HG02763 (cell line): ENCODE results near the gene SYNPO2.

Experiments
- ATAC-seq: cut with Tn5 transposase; IDR thresholded peaks from one replicate; pipeline ENCODE4 v1.9.1; 2021; ENCODE audit warnings: mild to moderate bottlenecking, moderate library complexity; ENCODE audit not compliant: unreplicated experiment

Gene SYNPO2

DNA sequence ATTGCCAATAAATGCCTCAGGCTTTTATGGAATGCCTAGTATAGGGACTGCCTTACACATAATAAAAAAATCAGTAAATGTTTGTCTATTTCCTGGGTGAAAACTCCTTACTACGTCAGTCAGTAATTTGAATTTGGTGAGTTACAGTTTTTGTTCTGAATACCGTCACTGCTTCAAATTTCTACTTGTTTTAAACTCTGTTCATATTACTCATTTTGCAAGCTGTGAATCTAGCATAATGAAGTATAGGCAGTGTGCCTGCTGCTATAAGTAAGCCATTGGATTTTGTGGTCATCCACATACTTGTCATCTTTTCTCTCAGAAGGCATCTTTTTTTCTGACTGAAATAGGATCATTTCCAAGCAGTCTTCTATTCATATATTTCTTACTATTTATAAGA is 43.1 kb downstream of the SYNPO2 start:
- ATAC-seq = no peak

DNA sequence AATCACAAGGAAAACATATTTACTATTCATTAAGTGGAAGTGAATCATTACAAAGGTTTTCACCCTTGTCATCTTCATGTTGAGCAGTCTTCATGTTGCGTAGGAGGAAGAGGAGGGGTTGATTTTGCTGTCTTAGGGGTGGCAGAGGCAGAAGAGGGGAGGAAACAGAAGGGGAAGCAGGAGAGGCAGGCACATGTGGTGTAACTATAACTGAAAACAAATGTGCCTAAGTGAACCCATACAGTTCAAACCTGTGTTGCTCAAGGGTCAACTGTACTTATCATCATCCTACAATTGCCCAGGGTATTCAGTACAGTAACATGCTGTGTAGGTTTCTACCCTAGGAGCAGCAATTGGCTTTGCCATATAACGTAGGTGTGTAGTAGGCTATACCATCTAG is 47.2 kb downstream of the SYNPO2 start:
- no peak for ATAC-seq

DNA sequence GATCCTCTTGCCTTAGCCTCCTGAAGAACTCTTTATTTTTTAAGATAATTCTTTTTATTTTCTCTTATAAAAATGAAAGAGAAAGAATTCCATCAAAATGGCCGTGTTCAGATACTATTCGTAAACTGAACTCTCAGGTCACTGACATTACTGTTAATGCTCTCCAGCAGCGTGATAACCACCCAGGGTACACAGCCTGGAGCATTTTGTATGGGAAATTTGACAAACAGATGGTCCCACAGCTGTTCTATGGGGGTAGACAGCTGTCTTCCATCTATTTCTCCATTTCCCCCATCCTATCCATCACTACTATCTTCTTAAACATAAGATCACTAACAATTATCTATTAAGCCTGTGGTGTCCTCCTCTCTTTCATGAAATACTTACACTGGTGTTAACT is 47.8 kb downstream of the SYNPO2 start:
- no peak for ATAC-seq

DNA sequence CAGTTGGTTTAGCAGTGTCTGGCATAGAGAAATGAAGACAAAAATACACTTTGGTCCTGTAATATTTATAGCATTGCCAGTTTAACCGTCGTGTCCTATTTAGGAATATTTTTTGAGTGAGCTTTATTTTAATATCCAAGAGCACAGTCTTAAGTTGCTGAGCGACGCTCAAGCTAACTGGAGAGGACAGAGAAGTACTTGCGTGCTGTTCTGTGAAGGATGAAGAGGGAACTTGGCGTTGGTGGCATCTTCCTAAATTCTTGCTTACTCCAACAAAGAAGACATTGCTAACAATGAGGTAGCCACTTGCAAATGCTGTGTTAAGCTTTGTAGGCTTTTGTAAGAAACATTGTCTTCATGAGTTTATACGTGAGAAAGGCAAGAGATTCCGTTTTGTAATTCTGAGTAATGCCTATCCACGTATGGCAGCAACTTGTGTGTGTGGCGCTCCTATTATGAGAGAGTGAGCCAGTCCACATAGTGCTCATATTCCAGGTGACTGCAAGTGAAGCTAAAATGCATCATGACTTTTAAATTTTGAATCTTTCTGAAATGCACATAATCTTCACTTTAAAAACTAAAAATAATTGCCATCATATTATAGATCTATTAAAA is 50.6 kb downstream of the SYNPO2 start:
- ATAC-seq = no peak

DNA sequence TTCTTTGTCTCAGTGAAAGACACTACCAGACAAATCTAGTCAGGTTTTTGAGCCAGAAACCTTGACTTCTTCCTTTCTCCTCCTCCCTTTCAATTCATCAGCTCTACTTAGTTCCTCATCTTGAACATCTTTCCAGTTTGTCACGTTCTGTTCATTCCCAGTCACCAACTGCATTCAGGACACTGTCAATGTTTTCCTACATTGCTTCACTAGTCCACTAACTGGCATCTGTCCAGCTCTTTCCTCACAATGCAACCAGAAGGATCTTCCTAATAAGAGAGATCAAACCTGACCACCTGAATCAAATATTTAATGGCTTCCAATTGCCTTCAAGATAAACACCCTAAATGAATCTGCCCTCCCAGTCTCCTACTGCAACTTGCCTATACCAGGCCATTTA is 52.5 kb downstream of the SYNPO2 start:
- no peak for ATAC-seq

DNA sequence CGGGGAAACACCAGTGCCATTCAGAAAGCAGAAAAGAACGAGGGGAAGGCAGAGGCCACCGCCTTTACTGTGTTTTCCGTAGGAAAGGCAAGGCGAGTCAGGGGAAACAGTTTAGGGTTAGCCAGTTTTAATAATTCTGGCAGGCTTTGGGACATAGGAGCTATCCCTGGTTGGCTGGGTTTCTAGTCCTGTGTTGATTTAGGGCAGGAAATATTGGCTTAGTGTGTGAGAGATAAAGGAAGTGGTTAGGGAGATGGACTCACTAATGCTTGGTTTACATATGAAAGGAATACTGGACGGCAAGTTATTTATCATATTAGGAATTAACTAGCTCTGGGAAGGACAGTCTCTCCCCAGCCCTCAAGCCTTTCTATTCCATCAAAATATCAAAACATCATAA is 53.1 kb downstream of the SYNPO2 start:
- ATAC-seq = no peak

DNA sequence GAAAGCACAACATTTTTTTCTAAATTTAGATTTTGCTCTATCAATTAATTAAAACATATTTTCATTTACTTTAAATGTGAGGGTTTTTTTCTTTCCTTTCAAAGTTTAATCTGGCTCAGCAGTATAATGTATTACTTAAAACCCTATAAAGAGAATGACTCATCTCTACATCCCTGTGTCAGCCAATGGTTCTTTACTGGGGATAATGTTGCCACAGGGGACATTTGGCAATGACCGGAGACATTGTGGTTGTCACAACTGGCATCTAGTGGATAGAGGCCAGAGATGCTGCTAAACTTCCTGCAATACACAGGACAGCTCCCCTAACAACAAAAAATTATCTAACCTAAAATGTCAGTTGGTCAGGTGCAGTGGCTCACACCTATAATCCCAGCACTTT is 53.8 kb downstream of the SYNPO2 start:
- no peak for ATAC-seq

DNA sequence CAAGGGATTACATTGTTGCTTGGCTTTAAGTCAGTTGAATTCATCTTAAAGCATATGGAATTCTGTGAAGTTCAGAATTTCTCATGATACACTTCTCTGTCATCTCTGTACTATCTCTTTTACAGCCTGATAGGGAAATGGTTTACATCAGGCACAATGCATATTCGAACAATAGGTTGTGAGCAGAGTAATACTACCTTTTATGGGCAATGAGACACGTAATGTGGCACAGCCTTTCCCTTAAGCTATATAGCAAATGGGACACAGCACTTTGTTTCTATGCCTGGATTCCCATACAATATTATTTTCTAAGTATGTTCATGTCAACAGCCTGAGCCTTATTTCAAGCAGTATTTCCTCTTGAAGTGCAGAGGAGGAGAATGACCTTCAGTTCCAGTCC is 58.4 kb downstream of the SYNPO2 start:
- ATAC-seq = no peak

DNA sequence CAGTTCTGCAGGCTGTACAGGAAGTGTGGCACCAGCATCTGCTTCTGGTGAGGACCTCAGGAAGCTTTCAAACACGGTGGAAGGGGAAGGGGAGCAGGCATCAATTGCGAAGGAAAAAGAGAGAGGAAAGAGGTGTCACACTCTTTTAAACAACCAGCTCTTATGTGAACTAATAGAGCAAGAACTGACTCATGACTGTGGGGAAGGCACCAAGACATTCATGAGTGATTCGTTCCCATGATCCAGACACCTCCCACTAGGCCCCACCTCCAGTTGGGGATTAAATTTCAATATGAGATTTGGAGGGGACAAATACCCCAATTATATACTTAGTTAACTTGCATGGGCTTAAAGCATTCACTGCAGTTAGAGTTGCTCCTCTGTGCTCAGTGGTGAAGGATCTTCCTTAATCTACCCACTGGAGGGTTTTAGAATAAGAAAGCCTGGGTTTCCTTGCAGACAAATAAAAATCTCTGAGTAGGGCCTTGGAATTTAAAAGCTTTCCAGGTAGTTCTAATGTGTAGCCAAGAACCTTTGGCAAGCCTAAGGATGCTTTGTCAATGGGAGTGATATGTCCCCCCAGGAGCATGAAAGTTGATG is 60.0 kb downstream of the SYNPO2 start:
- no peak for ATAC-seq

DNA sequence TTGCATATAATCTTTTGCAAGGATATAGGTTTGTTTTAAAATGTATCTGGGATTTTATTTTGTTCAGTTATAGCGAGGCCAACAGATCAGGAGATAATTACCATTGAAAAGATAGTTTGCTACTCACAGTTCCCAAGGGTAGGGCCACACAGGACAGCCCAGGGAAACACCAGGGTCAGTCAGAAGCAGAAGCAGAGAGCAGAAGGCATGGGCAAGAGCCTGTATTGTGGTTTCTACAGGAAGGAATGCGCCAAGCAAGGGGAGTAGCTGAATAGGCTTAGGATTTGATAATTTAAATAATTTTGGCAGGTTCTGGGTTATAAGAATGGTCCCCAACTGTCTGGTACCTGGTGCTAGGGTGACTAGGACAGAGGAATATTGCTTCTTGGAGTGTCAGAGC is 61.6 kb downstream of the SYNPO2 start:
- ATAC-seq = no peak

DNA sequence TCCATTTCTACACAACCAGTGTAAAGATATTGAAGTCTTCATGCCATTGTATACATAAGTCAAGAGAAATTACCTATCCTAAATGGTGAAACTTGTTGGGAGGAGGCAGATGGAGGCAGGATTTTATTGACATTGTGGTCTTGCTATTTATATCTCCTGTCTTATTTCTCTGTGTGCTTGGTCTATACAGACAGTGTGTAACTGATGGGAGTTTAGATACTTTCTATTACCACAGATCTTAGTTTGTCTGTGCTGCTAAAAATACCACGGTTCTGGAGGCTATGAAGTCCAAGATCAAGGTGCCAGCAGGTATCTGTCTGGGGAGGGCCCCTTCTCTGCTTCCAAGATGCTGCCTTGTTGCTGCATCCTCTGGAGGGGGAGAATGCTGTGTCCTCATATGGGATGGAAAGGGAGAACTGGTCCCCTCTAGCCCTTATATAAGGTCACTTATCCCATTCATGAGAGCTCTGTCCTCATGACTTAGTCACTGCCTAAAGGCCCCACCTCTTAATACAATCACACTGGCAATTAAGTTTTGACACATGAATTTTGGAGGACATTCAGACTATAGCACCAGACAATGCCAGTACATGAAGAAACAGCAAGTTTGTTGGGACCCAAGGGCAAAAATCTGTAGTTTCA is 62.4 kb downstream of the SYNPO2 start:
- ATAC-seq = no peak

DNA sequence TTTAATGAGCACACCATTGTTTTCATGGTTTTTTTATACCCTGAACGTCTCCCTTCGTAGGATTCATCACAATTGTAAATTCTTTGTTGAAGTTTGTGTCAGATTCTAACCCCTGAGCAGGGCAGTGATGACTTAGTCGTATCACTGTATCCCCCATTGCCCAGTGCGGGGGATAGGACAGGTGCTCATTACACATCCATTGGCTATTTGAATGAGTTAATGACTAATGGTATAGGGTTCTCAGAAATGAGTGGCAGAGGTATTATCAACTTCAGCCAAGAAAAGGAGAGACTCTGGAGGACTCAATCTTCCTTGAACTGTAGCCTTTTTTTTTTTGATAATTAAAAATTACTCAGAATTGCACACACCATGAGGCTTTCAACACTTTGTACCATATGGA is 64.6 kb downstream of the SYNPO2 start:
- ATAC-seq = no peak

DNA sequence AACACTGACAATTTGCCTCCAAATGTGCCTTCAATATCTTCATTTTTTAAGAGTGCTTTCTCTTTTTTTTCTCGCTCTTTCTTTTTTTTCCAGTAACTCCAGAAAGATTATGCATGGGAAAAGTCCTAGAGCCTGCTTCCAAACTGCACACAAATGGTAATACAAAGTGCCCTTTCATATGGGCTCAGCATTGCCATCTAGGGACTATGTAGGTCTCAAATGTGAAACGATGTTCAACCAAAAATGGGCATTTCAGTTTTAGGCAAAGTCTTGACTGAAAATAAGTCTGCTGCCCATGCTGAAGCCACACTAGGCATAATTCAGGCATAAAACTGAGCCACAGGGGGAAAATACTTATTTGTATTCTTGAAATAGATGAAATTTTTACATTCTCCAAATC is 65.6 kb downstream of the SYNPO2 start:
- ATAC-seq = no peak

DNA sequence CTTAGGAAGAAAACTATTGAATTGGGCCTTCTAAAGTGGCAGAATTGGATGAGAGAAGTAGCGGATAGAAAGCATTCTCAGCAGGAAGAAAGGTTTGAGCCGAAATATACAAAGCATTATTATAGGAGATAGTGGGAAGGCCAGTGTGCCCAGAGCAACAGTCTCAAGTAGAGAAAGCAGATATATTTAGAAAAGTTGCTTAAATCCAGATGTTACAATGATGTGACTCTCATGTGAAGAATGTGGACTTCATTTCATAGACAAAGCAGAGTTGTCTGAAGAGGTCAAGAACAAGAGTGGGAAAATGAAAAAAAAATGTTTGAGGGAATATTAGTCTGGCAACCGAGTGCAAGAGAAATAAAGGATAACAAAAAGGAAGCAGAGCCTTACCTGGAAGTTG is 66.9 kb downstream of the SYNPO2 start:
- ATAC-seq = no peak

DNA sequence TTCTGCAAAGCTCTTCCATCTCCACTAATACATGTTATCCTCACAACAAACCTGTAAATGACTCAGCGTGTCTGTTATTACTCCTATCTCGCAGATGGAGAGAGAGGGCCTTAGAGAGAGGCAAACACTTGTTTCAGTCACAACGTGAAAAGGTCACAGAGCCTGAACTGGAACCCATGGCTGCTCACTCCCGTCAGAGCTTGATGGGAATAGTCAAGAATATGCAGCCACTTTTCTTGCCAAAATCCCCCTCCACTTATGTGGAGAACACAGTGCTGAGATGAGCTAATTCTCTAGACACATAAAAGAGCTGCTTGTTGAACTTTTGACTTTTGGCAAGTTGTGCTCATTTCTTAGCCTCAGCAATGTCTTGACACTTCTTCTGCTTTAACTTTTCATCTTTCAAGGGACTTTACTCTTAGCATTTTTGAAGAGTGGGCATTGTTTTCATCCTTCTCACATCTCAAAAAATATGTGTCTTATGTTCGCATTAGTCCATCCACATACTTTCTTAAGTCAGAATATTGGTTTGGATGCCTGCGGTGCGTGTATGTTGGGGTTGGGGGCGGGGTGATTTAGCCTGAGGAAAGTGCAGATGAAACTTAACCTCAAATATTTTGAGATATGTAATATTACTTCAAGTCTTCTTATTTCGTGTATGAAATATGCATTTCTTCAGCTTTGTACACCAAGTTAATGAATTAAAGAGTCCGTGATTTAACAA is 69.2 kb downstream of the SYNPO2 start:
- no peak for ATAC-seq

DNA sequence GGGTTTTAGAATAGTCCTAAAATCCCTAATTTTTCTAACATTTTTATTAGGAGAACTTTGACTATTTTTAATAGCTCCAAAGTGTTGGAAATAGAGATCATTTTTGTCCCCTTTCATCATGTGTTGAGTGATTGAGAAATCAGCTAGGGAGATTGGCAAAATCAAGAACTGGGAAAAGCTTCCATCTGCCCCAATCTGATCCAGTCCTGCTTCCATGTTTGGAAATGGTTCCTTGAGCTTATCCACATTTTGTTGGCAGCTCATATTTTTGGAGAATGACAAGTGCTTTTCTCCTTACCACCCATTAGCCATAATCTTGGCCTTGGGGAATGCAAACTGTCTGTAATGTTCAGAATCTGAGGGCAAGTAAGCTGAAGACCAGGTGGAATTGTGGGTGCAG is 73.9 kb downstream of the SYNPO2 start:
- ATAC-seq = no peak

DNA sequence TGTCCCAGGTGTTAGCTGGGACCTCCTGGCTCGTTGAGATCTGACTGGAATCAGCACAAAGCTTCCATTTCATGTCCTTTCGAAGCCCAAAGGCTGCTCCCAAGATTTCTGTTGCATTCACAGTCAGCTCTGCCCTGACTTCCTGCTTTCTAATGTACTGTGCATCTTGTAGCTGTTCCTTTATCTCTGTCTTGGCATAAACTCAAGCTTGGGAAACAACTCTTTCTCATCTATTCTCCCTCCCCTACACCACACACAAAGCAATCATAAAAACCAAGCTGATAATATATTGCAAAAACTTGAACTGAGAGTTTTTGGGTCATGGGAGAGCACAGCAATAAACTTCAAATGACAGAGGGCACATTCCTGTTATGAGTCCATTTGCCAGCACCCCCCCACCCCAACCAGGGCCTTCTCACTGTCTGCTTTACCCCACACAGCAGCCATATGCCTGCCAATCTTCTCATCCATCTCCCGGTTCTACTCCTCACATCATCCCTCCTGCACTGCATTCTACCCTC is 76.3 kb downstream of the SYNPO2 start:
- ATAC-seq = no peak

DNA sequence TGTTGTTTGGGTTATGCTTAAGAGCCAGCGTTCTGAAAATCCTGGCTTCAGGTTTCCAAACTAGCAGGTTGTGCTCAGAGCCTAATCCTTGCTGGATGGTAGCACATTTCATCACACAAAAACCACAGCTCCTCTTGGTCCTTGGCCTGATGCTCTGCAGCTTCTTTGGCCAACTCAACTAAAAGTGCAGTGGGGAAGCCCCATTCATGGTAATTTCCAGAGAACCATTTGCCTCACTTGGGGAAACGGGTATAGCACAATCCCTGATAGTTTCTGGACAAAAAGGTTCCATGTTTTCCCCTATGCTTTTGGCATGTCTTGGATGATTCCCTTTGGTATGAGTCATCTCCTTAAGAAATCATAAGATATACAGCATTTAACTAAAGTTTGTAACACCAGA is 78.7 kb downstream of the SYNPO2 start:
- no peak for ATAC-seq

DNA sequence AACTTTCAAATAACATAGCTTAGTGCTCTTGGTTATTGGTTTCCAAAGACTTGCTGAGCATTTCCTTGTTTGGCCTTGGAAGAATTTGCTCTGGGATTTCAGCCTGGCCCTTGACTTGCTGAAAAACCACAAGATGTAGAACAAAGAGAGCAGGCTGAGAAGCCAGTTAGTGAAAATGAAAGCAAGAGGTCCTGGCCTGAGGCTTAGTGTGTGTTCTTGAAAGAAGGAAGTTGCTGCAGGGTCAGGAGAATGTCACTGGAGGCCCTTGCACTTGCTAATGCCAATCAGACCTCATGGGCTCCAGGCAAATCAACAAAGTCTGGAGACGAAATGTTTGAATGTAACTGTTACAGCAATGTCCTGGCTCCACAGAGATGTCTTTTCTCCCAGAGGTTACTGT is 79.4 kb downstream of the SYNPO2 start:
- ATAC-seq = peak; percentile 100

DNA sequence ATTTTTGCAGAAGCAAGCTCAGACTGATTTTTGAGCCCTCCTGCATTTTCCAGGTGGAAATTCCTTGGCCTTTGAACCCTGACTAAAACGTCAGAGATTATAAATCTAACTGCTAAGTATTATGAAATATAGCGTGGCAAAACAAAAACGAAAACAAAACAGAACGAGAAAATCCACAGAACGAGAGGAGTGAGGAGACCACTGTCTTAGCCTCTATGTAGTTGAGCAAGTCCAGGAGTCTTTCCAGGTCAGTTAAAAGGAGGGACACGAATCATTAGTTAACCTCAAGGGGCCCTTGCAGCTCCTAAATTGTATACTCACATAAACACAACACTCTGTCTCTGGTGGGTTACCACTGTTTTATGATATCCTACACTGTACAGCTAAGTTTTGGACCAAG is 80.2 kb downstream of the SYNPO2 start:
- no peak for ATAC-seq

DNA sequence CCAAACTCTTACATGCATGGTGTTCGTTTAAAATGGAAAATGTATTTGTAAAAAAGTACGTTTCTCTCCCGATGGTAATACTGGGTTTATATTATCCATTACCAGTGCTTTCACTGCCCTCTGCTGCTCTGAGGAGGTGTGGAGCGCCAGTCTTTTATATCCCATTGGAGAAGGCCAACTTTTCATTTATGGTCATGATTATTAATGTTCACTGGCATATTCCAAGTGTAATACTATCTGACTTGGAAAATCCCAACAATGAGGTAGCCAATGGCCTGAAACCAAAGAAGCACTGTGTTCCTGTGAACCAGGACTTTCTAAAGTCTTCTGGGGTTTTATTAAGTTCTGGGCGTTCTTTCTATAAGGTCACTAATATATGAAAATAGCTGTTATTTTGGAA is 80.7 kb downstream of the SYNPO2 start:
- ATAC-seq = no peak

DNA sequence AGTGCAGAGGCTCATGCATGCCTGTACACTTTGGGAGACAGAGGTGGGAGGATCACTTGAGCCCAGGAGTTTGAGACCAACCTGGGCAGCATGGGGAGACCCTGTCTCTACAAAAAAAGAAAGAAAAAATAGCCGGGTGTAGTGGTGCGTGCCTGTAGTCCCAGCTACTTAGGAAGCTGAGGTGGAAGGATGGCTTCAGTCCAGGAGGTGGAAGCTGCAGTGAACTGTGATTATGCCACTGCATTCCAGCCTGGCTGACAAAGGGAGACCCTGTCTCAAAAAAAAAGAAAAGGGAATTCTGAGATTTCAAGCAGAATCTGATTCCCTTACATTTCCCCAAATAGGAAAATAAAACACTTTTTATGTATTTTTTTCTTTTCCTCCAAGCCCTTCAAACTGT is 83.5 kb downstream of the SYNPO2 start:
- no peak for ATAC-seq
